ENCODE results near the gene PAQR7.

DNA sequence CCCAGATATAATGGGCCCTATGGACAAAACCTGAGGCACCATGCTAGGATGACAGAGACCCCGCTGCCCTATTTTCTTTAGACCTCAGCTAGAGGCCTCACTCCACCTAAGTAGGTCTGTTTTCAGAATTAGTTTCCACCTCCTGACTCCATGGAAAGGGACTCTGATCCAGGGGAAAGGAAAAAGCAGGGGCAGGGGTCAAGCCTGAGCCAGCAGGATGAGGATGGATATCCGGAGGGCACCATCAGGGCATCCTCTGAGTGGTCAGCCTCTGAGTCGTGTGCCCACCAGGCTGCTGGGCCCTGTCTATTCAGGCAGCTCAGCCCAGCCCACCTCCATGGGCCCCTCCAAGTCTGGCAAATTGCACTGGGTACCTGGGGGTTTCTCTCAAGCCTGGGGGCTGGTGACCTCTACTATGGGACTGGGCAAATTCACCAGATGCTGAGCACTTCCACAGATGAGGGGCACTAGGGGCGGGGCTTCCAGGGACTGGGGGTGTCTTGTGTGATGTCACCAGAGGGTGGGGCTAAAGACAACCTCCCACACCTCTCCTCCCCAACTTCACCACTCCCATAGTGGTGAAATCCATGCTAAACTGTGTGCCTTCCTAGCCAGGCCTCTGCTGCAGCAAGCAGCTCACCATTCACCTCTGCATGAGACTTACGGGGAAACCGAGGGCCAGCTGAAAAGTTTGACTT is 5.5 kb downstream of the PAQR7 start:
- TF ChIP-seq, protein P1, sequence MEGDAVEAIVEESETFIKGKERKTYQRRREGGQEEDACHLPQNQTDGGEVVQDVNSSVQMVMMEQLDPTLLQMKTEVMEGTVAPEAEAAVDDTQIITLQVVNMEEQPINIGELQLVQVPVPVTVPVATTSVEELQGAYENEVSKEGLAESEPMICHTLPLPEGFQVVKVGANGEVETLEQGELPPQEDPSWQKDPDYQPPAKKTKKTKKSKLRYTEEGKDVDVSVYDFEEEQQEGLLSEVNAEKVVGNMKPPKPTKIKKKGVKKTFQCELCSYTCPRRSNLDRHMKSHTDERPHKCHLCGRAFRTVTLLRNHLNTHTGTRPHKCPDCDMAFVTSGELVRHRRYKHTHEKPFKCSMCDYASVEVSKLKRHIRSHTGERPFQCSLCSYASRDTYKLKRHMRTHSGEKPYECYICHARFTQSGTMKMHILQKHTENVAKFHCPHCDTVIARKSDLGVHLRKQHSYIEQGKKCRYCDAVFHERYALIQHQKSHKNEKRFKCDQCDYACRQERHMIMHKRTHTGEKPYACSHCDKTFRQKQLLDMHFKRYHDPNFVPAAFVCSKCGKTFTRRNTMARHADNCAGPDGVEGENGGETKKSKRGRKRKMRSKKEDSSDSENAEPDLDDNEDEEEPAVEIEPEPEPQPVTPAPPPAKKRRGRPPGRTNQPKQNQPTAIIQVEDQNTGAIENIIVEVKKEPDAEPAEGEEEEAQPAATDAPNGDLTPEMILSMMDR (IDR thresholded peaks at IDR 0.05): no peak
- TF ChIP-seq POLR2A (IDR thresholded peaks at IDR 0.05): no peak

All from thyroid gland (tissue), 4 donors.